Cerebellar cortex (tissue), 1 donor: ENCODE data around the gene WSB2.
"Not testable (repeated sequence)": the region's sequence is repeated elsewhere in the genome, so short reads cannot be mapped to it uniquely, and the experiment has no call there.

ENCODE experiments used
- DNase-seq: peaks from one replicate; pipeline ENCODE4 v3.0.0-alpha.2; 2015; ENCODE audit warnings: low spot score

The WSB2 gene

DNA sequence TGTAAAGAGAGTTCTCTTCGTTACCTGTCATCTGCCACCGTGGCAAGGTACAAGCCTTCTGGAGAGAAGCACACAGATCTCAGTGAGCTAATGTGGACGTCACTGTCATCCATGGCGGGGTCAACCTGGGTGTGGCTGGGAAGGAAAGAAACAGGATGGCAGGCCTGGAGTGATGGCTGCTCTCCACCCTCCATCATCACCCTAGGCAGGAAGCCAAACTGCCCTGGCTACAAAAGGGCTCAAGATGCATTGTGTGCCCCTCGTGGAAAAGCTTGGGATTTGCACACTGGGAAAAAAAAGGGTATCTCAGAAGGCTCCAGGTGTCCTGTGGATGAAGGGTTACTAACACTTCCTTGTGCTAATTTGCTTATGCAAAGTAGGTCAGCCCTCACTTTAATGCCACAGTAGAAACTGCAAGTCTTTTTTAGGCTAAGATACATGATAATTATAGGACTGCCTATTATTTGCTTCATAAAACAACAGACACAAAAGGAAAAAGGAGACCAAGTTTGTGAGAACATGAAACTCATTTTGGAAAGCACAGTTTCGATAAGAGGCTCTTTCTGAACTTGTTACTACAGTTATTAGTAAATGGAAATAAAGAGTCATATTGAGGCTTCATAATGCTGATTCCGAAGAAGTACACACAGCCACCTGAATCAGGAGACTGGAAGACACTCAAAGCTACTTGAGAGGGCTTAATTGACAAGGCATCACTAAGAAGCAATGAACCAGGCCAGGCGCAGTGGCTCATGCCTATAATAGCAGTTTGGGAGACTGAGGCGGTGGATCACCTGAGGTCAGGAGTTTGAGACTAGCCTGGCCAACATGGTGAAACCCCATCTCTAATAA, 25.6 kb downstream of the WSB2 start:
- DNase-seq, result peak; percentile 71

DNA sequence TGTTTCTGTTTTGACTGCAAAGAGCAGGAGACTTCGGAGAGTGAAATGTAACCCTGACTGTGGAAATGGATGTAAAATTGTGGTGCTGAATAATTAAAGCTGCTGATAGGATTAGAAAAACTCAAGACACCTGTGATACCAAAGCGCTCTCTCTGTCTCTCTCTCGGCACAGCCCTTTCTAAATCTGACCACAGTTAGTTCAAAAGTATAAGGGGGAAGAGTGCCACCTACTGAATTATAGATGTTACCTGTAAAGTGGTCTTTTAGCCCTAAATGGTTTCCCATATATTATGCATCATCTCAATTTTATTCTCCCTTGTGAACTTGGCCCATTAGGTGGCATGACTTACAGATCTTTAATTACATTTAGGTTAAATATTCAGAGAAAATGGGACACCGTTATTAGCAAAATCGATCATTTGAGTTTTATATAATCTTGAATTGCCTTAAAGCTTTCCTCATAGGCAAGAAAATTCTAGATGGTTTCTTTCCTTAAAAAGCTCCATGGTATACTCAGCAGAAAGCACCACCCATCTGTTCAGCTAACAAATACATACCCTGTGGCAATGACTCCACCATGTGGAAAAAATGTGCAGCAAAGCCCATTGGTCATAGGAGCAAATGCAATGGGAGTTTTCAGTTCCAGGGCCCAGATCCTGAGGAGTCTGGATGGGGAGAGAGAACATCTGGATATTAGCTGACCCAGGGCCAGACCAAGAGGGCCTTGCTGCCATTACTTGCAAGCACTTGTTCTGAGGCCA, 26.4 kb downstream of the WSB2 start:
- peak; percentile 82 for DNase-seq

DNA sequence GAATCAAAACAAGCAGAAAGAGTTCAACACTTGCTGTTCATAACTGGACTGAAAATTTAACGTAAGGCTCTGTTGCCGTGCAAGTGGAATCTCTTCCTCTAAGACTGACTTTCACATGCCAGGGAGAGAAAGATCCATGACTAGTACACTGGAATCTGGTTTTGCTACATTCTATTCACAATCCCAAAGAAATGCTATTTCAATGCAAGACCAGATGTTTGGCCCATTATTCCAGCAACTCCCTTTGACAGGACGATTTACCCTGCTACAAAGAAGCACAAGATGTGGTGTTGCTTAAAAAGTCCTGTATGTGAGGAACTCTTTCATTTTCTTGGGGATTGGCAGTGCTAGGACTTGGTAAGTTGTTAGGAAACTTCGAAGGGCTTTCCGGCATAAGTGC, 27.1 kb downstream of the WSB2 start:
- no peak for DNase-seq

DNA sequence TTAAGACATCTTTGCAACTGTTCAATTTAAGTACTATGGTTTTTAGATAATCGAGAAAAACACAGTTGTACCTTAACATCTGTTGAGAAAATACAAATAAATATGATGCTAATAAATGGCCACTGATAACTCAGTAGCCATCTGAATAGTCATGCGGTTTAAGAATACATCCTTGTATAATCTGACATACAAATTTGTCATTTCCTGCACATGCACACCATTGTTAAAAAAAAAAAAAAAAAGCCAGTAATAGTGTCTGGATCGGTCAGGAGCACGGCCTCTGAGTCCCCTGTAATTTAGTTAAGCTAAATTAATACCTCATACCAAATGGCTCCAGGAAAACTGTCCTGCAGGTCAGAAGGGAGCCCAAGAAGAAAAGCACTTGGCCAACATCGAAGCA, 27.7 kb downstream of the WSB2 start:
- DNase-seq, result no peak

DNA sequence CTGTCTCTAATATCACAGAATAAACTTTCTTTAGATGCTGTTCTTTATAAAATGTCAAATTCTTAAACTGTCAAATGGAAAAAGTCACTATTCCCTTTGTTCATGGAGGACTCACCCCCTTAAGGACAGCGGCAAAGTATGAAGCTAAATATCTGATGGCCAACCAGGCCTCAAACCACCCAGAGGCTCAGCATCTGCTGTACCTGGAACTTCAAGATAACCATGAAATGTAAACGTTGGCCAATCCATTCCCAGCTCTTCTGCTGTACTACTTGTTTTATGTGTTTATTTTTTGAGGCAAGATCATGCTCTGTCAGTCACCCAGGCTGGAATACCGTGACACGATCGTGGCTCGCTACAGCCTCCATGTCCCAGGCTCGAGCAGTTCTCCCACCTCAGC, 28.8 kb downstream of the WSB2 start:
- DNase-seq, result no peak

DNA sequence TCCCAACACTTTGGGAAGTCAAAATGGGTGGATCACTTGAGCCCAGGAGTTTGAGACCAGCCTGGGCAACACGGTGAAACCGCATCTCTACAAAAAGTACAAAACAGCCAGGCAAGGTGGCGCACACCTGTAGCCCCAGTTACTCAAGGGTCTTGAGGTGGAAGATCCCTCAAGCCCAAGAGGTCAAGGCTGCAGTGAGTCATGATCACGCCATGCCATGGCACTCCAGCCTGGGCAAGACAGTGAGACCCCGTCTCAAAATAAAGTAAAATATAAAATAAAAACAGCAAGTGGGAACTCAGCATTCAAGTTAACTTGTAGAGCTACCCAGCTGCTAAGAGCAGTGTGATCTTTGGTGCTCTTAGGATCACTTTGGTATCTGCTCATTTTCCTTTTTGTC, 31.8 kb downstream of the WSB2 start:
- DNase-seq, result no peak

DNA sequence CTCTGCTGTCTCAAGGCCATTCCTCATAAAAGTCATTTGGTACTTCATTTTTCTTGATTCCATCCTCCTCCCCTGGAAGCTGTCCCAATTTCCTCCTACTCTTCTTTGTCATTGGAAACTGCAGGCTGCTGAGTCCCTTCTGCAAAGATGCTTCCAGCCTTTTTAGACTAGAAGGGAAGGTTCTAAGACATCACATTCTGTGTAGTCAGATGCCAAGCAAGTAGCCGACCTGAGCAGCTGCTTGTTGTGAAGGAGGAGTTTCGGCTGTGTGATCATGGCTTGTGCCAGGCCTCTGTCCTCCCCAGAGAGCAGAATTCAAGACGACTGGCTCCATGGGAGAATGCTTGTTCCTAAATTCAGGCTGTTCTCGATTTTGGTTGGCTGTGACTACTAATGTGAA, 35.8 kb downstream of the WSB2 start:
- DNase-seq, result no peak

DNA sequence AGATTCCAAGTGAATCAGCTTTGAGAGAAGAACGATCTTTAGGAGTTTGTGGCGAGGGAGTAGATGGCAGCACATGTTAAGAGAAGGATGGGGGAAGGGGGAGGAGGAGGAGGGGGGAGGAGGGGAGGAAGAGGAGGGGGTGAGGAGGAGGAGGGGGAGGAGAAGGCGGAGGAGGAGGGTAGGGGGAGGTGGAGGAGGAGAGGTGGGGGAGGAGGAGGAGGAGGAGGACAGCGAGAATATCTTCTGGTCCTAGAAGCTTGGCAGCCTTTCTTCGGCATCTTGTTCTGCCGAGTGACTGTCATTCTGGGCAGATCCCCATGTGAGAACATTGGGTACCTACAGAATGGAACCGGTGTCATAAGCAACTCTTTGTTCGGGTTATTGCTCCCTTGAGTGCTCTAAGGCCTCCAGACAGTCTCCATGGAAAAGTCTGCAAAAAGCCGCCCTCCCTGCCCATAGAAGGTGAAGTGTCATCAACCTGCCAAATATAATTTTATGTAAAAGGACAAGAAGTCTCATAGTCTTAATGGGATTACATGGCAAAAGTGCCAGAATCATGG, 37.6 kb downstream of the WSB2 start:
- DNase-seq, result no peak

DNA sequence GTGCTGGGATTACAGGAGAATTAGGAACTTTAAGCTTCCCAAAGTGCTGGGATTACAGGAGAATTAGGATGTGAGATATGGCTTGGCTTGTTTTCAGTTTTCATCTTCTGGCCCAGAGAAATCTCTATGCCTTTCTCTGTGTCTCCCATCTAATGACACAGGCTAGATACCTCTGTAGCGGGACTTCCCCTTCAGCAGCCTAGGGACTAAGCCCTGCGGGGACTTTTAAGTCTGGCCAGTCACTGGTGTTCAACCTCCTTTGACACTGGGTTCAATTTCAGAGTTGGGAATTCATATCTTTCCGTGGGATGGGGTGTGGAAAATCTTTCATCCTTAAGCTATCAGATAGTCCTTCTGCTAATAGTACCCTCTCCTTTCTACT, 38.3 kb downstream of the WSB2 start:
- no peak for DNase-seq

DNA sequence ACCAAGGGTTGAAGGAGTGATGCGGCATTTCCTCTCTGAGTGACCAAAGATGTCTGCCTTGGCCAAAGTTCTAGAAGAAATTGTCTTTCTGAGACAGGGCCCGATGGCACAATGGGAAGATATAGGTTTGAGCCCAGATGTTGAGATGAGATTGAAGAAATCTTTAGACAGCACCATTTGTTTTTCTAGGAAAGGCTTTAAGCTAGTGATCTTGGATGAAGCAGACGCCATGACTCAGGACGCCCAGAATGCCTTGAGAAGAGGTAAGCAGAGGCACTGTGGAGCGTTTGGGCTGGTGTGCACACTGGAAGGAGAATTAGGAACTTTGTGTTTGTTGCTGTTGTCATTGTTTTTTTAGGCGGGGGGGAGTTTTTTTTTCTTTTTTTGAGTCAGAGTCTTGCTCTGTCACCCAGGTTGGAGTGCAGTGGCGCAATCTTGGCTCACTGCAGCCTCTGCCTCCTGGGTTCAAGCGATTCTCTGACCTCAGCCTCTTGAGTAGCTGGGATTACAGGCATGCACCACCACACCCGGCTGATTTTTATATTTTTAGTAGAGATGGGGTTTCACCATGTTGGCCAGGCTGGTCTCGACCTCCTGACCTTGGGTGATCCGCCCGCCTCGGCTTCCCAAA, 38.8 kb downstream of the WSB2 start:
- DNase-seq, result not testable (repeated sequence)

DNA sequence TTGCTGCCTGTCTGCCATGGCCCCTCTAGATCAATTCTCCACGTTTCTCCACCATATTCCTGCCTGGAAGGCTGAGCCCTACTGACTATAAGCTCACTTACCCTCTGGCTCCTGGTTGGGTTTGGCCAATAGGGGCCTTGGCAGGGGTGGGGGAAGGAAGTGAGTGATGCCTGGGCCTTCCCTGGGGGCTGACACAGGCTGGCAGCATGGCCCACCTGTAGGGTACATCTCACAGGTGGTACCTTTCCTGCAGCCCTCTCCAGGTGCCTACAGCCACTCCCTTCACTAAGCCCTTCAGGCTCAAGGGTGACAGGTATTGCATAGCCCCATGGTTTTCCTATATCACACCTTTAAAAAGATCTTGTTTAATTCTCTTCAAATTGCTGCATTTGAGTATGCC, 40.9 kb downstream of the WSB2 start:
- DNase-seq, result no peak

DNA sequence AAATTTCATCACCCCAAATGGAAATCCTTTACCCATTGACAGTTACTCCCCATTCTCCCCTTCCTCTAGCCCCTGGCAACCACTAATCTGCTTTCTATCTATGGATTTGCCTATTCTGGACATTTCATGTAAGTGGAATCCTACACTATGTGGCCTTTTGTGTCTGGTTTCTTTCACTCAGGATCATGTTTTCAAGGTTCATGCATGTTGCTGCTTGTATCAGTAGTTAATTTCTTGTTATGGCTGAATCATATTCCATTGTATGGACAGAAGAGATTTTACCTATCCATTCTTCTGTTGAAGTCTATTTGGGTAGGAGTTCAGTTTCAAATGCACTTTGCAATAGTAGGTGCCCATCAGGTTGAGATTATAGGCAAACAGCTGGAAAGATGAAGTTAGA, 43.1 kb downstream of the WSB2 start:
- DNase-seq, result no peak

DNA sequence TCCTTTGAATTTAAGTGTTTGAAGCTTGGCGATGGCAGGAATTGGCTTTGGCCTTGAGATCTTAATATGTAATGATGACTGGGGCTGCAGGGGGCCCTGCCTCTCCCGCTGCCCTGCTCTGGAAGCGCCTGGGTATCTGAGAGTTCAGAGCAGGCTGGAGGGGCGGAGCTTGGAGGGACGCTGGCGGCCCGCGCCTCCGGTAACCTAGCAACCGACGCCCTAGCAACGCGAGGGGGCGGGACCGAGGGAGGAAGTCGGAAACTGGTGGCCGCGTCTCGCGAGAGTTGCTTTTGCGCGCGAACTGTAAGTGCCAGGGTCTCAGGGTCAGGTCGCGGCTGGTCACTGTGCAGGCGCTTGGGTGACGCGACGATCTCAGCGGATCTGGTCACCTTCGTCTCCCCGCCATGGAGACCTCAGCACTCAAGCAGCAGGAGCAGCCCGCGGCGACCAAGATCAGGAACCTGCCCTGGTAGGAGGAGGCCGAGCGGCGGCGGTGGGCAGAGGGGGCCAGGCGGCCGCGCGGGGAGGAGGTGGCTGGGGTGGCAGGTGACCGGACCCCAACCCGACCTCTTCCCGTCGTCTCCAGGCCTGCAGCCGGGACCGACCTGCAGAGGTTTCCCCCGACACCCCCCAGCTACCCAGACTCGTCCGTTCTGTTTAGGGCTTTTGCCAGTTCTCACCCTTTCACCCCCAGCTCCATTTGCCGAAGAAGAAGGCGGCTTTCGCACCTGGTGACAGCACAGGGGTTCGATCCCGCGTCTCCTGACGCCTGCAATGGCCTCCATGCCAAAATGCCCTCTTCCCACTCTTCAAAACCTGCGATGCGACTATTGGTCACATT, 44.3 kb downstream of the WSB2 start, which contains the start of gene RFC5:
TSS of gene RFC5 (plus strand) at position 280 of the 841 bp plus-strand sequence. CDS start at position 405, 125 bp downstream.
- peak; percentile 98 for DNase-seq

DNA sequence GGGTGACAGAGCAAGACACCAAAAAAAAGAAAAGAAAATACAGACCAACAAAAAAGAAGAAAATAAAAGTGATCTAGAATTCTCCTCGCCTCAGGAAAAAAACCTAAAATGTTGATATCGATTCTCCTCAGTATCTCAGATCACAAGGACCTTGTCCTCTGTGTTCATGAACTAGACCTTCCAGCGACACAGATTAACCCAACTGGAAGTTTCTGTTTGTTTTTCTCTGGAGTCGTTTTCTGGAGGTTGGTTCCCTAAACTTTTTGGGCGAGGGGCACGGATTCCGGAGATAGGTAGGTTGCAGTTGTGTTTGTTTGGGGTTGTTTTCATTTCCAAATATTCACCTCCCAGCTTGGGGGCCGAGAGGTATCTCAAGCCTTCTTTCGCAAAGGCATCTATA, 45.0 kb downstream of the WSB2 start:
- DNase-seq, result no peak

DNA sequence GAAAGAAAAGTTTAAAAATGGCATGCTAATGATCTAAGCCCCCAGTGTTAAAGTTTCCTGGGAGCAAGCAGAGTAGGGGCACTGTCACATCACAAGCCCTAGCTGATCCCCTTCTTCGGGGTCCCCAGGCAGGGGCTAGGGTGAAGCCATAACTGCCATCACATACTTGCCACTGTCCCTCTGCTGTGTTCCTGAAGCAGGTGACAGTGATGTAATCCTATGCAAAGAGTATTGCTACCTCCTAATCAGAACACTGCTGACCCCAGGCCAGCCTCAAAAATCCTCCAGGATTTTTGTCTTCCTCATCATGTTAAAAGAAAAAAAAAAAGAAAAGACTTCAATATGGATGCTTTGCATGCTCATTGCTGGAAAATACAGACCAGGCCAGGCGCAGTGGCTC, 45.7 kb downstream of the WSB2 start:
- no peak for DNase-seq

DNA sequence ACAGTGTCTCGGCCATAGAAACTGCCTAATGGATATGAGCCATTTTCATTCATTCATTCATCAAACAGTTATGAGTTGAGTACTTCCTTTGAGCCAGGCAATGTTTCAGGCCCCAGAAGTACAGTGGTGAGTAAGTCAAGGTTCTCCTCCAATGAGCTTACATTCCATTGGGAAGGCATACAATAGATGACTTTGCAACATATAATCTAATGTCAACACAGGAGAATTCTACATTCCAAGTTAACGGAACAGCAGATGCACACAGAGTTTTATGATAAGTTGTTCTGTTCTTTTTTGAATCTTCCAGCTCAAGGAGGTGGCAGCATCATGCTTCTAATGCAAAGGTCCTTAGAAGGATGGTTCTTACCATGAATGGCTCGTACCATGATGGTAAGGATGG, 47.7 kb downstream of the WSB2 start:
- DNase-seq, result no peak

DNA sequence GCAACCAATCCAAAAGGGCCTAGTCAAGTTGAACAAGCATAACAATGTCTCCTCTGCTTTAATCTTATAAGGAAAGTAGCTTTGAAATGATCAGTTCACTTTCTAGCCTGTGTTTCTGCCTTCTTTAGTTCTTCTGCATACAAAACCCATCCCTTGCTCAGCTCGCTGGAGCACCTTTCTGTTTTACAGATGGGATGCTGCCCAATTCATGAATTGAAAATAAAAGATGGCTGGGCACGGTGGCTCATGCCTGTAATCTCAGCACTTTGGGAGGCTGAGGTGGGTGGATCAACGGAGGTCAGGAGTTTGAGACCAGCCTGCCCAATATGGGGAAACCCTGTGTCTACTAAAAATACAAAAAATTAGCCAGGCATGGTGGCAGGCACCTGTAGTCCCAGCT, 49.0 kb downstream of the WSB2 start:
- no peak for DNase-seq

DNA sequence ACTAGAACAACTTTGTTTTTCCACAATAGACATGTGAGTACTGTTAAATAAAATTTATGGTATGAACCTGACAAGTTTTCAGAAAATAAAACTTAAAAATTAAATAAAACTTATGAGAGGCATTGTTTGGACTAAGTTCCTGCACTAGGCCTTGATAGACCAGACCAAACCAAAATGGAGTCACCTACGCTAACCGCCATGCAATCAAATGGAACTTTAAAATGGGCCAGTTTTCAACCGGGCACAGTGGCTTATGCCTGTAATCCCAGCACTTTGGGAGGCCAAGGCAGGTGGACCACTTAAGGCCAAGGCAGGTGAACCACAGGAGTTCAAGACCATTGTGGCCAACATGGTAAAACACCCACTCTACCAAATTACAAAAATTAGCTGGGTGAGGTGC, 49.6 kb downstream of the WSB2 start:
- no peak for DNase-seq

DNA sequence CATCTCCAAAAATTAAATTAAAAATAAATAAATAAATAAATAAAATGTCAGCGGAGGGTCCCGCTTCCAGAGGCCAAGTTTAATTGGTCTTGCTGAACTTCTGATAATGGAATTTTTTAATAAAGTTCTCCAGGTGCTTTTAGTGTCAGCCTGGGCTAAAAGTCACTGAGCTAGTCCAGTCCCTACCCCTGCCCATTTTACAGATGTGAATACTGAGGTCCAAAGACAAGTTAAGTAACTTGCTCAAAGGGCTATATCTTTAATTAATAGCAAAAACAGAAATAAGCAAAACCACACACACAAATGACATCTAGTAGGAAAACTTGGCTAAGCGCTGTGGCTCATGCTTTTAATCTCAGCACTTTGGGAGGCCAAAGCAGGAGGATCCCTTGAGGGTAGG, 50.1 kb downstream of the WSB2 start:
- no peak for DNase-seq

DNA sequence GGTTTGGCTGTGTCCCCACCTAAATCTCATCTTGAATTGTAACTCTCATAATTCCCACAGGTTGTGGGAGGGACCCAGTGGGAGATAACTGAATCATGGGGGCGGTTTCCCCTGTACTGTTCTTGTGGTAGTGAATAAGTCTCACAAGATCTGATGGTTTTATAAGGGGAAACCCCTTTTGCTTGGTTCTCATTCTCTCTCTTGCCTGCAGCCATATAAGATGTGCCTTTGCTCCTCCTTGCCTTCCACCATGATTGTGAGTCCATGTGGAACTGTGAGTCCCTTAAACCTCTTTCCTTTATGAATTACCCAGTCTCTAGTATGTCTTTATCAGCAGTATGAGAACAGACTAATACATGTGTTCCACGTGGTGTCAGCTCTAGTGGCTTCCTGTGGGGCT, 61.2 kb downstream of the WSB2 start:
- not testable (repeated sequence) for DNase-seq

DNA sequence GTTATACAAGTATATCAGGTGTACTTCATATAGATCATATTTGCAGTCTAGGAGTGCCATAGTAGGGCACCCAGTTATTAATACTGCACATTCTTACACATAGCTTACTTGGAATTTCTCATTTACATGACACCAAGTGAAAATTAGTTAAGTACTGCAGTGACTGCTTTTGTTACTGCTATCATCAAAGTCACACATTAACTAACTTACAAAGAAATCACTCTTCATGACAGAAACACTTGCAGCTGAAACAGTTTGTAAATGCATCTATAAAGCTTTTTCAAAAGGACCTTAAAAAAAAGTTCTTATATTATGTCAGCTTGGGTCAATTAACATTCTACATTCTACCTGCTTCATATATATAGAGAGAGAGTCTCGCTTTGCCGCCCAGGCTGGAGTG, 62.3 kb downstream of the WSB2 start:
- DNase-seq, result no peak
